ENCODE measurements around the gene DEPP1. TPM values are rescaled to one million over a fixed set of nuclear protein-coding genes. Genes with fewer than 3 reads are reported as not detected.

The DEPP1 gene
- total RNA-seq, 1 experiment from 2014 or later: 16.5 TPM

GRCh38 chr10:44934416-44935200, 44.0 kb downstream of the DEPP1 start:
- intact Hi-C loops (cut with micrococcal nuclease; ENCODE audit: unreplicated experiment): loop anchor here (5.0 to 10.0 kb wide), 2 partner anchors 58 to 300 kb away; no protein-coding TSS in a partner anchor
- TF ChIP-seq, protein P1, sequence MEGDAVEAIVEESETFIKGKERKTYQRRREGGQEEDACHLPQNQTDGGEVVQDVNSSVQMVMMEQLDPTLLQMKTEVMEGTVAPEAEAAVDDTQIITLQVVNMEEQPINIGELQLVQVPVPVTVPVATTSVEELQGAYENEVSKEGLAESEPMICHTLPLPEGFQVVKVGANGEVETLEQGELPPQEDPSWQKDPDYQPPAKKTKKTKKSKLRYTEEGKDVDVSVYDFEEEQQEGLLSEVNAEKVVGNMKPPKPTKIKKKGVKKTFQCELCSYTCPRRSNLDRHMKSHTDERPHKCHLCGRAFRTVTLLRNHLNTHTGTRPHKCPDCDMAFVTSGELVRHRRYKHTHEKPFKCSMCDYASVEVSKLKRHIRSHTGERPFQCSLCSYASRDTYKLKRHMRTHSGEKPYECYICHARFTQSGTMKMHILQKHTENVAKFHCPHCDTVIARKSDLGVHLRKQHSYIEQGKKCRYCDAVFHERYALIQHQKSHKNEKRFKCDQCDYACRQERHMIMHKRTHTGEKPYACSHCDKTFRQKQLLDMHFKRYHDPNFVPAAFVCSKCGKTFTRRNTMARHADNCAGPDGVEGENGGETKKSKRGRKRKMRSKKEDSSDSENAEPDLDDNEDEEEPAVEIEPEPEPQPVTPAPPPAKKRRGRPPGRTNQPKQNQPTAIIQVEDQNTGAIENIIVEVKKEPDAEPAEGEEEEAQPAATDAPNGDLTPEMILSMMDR (IDR thresholded peaks at IDR 0.05; ENCODE audit: unreplicated experiment): no peak
- Mint-ChIP-seq H3K36me3 (ENCODE audit: insufficient read depth, unreplicated experiment) (no peaks in the 10 kb centered on the region), H3K27ac (ENCODE audit: unreplicated experiment) (no peak overlapping the region), H3K9me3 (ENCODE audit: low read depth, unreplicated experiment) (peaks cover 4% of the 10 kb centered on the region), H3K4me1 (ENCODE audit: low read depth, unreplicated experiment) (peaks cover 17% of the 10 kb centered on the region), H3K27me3 (ENCODE audit: unreplicated experiment) (no peaks in the 10 kb centered on the region), H3K4me3 (ENCODE audit: low read depth, unreplicated experiment) (no peak overlapping the region)
- DNase-seq: no peak
- no TSS peak for BruUV-seq (replicated peaks)
- CTCF ChIA-PET: interaction anchor here (0.5 to 2.5 kb wide), 3 partner anchors 22 to 46 kb away, joined by 3 to 28 read pairs (median 7); partner anchors contain the start of gene DEPP1

DNA sequence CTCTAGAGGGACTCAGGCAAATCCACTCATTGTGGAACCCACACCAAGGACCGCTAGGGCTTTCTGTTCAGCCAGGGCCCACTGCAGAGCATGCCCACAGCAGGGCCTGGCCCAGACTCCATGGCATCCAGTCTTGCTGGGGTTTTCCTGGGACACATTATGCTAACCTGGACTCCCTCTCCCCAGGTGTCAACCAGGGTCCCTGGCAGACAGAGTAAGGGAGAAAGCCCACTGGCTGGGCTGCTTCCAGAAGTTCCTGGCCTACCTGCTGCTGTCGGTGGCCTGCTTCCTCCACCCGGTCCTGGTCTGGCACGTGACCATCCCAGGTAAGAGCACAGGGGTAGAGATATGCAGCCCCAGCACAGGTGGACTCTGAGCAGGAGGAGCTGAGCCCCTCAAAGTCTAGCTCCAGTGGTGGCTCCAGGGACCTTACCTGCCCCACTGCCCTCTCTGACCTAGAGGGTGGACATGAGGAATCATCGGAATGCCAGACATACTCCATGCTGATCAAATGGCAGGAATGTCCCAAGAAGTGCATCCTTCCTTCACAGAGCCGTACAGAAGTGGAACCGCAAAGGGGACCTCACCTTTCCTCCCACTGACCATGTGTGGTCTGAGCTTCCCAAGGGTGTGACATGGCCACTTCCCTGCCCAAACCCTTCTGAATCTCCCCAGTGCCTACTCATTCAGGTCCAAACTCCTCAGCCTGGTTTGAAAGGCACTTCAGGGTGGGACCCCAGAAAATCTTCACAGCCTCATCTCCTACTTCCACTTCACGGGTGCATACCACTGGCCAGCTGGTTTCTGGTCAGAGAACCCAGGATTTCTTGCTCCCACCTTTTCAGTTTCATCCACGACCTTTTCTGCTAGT, 44.9 kb downstream of the DEPP1 start:
- no TSS peak for BruUV-seq (replicated peaks)

DNA sequence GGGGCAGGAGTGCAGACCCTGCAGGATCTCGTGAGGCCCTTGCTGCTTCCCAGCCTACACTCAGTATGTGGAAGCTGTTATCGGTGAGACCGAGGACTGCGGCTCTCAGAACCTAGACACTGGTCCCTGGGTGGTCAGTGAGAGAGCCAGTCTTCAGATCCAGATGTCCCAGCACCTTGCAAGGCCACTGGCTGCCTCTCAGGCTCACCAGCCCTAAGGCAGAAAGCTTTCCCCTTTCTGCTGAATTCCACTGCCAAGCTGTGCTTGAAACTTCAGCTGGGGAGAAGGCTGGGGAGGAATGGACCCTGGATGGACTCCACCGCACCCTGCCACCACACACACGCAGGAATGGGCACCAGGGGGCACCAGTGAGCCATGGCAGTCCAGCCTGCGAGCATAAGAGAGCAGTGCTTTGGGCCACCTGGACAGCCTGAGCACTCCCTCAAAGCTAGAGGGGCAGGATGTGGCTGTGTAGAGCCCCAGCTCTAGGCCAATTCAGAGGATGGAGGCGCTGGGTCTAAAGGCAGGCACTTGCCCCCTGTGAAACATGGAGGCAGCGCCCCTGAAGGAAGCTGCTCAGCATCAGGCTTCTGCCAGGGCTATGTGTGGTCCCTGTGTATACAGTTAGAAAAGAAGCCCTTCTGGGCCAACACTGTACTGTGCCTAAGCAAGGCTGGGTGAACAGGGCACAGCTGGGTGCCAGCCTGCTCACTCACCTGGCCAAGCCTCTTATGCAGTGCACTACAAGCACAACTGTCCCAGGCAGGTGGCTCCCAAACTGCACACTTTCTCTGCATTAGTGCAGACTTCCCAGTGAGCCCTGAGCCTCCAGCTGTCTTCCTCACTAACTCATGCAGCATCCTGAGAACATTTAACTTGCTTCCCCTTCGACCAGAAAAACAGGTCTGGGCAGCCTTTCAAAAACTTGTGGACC, 45.8 kb downstream of the DEPP1 start:
- TF ChIP-seq, protein P1 (IDR thresholded peaks at IDR 0.05; ENCODE audit: unreplicated experiment): peak; percentile 93
- no TSS peak for BruUV-seq (replicated peaks)
- no peaks in the 10 kb centered on the region for H3K27me3 Mint-ChIP-seq (ENCODE audit: unreplicated experiment)
- H3K9me3 Mint-ChIP-seq (ENCODE audit: low read depth, unreplicated experiment): no peaks in the 10 kb centered on the region
- H3K4me3 Mint-ChIP-seq (ENCODE audit: low read depth, unreplicated experiment): no peak overlapping the region
- CTCF ChIA-PET: interaction anchor here (0.7 to 2.5 kb wide), 9 partner anchors 28 to 69 kb away, joined by 3 to 30 read pairs (median 5); partner anchors contain the start of gene DEPP1
- peak; percentile 94 for DNase-seq
- H3K27ac Mint-ChIP-seq (ENCODE audit: unreplicated experiment): no peak overlapping the region
- intact Hi-C loops (cut with micrococcal nuclease; ENCODE audit: unreplicated experiment): loop anchor here (1.0 to 10.0 kb wide), 4 partner anchors 43 to 302 kb away; no protein-coding TSS in a partner anchor
- no peaks in the 10 kb centered on the region for H3K36me3 Mint-ChIP-seq (ENCODE audit: insufficient read depth, unreplicated experiment)
- H3K4me1 Mint-ChIP-seq (ENCODE audit: low read depth, unreplicated experiment): peaks cover 17% of the 10 kb centered on the region

More for the DNA sequence above, 44.9 kb downstream of the DEPP1 start:
- Mint-ChIP-seq H3K4me1 (ENCODE audit: low read depth, unreplicated experiment) (peaks cover 17% of the 10 kb centered on the region), H3K27me3 (ENCODE audit: unreplicated experiment) (no peaks in the 10 kb centered on the region), H3K4me3 (ENCODE audit: low read depth, unreplicated experiment) (no peak overlapping the region), H3K9me3 (ENCODE audit: low read depth, unreplicated experiment) (peaks cover 1% of the 10 kb centered on the region), H3K27ac (ENCODE audit: unreplicated experiment) (no peak overlapping the region), H3K36me3 (ENCODE audit: insufficient read depth, unreplicated experiment) (no peaks in the 10 kb centered on the region)
- TF ChIP-seq, protein P1 (IDR thresholded peaks at IDR 0.05; ENCODE audit: unreplicated experiment): no peak
- no peak for DNase-seq
- intact Hi-C loops (cut with micrococcal nuclease; ENCODE audit: unreplicated experiment): loop anchor here (1.0 to 10.0 kb wide), 4 partner anchors 42 to 301 kb away; no protein-coding TSS in a partner anchor
- CTCF ChIA-PET: interaction anchor here (0.5 to 2.5 kb wide), 10 partner anchors 23 to 68 kb away, joined by 3 to 30 read pairs (median 5); partner anchors contain the start of gene DEPP1
